Rectal smooth muscle tissue (tissue), 1 donor: ENCODE results near the gene CEP112.
"Not testable (repeated sequence)": the region's sequence is repeated elsewhere in the genome, so short reads cannot be mapped to it uniquely, and the experiment has no call there.

Experiments
- H3K27ac ChIP-seq: one replicate; pipeline ENCODE4 v1.7.0; 2013; ENCODE audit warnings: low read depth, low read length, inconsistent platforms
- H3K27me3 ChIP-seq: one replicate; pipeline ENCODE4 v1.7.0; 2013; ENCODE audit warnings: low read length; ENCODE audit not compliant: control insufficient read depth, insufficient read depth
- H3K36me3 ChIP-seq: one replicate; pipeline ENCODE4 v1.7.0; 2013; ENCODE audit warnings: low read length; ENCODE audit not compliant: control insufficient read depth, insufficient read depth
- H3K4me1 ChIP-seq: one replicate; pipeline ENCODE4 v1.7.0; 2013; ENCODE audit warnings: low read length; ENCODE audit not compliant: control insufficient read depth, insufficient read depth
- H3K4me3 ChIP-seq: one replicate; pipeline ENCODE4 v1.7.0; 2013; ENCODE audit warnings: low read length
- H3K9ac ChIP-seq: one replicate; pipeline ENCODE4 v1.7.0; 2013; ENCODE audit warnings: low read length

CEP112 gene

DNA sequence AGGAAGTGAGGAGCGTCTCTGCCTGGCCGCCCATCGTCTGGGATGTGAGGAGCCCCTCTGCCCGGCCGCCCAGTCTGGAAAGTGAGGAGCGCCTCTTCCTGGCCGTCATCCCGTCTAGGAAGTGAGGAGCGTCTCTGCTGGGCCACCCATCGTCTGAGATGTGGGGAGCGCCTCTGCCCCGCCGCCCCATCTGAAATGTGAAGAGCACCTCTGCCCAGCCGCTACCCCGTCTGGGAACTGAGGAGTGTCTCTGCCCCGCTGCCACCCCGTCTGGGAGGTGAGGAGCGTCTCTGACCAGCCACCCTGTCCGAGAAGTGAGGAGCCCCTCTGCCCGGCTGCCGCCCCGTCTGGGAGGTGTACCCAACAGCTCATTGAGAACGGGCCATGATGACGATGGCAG lies 354.7 kb downstream of the CEP112 start:
- H3K27ac ChIP-seq, H3K27me3 ChIP-seq, H3K4me1 ChIP-seq, H3K9ac ChIP-seq, H3K36me3 ChIP-seq, H3K4me3 ChIP-seq: not testable (repeated sequence)

DNA sequence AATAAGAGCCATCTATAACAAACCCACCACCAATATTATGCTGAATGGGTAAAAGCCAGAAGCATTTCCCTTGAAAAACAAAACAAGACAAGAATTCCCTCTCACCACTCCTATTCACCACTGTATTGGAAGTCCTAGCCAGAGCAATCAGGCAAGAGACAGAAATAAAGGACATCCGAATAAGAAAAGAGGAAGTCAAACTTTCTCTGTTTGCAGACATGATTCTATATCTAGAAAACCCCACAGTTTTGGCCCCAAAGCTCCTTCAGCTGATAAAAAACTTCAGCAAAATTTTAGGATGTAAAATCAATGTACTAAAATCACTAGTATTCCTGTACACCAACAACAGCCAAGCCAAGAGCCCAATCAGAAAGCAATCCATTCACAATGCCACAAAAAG lies 358.7 kb downstream of the CEP112 start:
- Histone ChIP-seq H3K27ac (no peak overlapping the region), H3K4me3 (no peak overlapping the region), H3K27me3 (no peaks in the 10 kb centered on the region), H3K9ac (no peak overlapping the region), H3K4me1 (no peaks in the 10 kb centered on the region), H3K36me3 (no peaks in the 10 kb centered on the region)

DNA sequence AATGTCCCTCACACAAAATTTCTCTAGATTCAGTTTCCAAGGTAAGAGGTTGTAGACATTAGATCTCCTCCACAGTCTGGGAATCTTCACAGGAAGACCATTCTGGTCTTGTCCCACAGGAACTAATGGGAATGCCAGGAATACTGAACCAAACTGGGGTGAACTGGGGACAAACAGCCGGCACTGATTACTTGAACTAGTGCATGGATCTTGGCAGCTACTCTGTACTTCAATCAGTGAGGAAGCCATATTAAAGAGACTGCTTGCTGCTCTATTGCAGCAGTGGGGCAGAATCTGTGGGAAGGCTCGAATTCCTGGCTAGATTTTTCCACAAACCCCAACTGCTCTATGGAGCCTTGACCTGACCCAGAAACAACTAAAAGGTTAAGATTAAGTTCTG lies 361.6 kb downstream of the CEP112 start:
- Histone ChIP-seq H3K4me3 (no peak overlapping the region), H3K36me3 (no peaks in the 10 kb centered on the region), H3K27ac (no peak overlapping the region), H3K4me1 (no peaks in the 10 kb centered on the region), H3K9ac (no peak overlapping the region), H3K27me3 (no peaks in the 10 kb centered on the region)

DNA sequence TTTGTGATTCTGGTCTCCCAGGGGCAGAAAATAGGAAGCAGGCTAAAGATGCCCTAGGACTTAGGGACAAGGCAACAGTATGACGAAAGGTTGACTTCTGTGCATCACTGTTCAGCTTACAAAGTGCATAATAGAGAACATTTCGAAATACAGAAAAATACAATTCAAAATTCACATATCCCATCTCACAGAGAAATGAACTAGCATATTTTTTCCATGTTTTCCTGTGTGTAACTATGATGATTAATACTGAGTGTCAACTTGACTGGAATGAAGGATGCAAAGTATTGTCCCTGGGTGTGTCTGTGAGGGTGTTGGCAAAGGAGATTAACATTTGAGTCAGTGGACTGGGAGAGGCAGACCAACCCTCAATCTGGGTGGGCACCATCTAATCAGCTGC lies 365.4 kb downstream of the CEP112 start:
- H3K4me3 ChIP-seq, H3K9ac ChIP-seq, H3K27me3 ChIP-seq, H3K36me3 ChIP-seq, H3K27ac ChIP-seq, H3K4me1 ChIP-seq: not testable (repeated sequence)

DNA sequence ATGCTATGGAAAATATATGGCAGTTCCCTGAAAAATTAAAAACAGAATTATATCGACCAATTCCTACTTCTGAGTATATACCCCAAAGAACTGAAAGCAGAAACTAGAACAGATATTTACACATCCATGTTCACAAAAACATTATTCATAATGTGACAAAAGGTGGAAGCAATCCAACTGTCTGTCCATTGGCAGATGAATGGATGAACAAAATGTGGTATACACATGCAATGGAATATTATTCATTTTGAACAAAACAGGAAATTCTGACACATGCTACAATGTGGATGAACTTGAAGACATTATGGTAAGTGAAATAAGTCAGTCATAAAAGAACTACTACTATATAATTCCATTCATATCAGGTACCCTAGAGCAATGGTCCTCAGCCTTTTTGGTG lies 367.0 kb downstream of the CEP112 start:
- Histone ChIP-seq H3K27ac (no peak overlapping the region), H3K36me3 (no peaks in the 10 kb centered on the region), H3K4me3 (no peak overlapping the region), H3K4me1 (no peaks in the 10 kb centered on the region), H3K9ac (no peak overlapping the region), H3K27me3 (no peaks in the 10 kb centered on the region)

DNA sequence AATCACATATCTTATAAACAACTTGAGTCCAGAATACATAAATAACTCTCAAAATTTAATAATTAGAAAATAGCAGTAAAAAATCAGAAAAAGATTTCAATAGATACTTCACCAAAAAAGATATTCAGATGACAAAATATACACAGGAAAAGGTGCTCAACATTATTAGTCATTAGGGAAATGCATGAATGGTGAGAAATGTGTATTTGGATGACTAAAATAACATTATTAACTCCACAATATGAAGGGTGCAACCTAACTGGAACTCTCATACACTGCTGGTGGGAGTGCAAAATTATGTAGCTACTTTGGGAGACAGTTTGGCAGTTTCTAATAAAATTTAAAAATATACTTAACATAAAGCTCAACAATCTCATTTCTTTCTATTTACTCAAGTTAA lies 368.2 kb downstream of the CEP112 start:
- Histone ChIP-seq H3K9ac (no peak overlapping the region), H3K27me3 (no peaks in the 10 kb centered on the region), H3K27ac (no peak overlapping the region), H3K36me3 (no peaks in the 10 kb centered on the region), H3K4me3 (no peak overlapping the region), H3K4me1 (no peaks in the 10 kb centered on the region)

DNA sequence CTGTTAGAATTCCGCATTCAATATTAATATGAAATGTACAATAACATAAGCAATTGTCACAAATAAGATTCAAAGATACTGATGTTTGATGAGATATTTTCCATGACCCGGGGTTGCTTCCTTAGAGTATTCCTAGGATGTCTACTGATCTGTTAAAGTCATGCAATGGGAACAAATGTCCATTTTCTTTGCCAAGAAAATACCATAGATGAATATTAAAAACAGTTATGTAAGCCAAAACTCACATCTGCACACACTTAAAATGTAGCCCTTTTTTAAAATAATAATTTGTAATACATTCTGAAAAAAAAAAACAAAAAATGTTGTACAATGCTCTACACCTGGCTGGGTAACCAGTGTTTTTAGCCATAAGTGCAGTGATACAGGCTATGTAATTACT lies 371.1 kb downstream of the CEP112 start:
- no peaks in the 10 kb centered on the region for H3K27me3 ChIP-seq
- H3K4me1 ChIP-seq, result no peaks in the 10 kb centered on the region
- H3K27ac ChIP-seq, result no peak overlapping the region
- no peak overlapping the region for H3K9ac ChIP-seq
- H3K36me3 ChIP-seq, result no peaks in the 10 kb centered on the region
- no peak overlapping the region for H3K4me3 ChIP-seq

DNA sequence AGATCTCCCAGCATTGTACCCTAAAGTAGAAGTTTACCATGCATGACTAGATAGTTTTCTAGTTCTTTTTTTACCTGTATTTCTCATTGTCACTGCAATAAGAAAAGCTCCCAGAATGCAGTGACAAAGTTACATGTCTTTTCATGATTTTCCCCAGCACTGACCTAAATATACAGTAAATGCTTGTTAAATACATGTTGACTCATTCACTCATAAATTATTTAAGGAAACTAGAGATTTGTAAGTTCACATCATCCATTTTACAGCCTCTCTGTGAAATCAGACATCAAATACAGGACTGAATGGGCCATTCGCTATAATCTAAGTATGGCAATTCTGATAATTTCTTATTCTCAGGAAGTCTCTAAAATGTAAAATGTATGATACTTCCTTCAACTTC lies 371.6 kb downstream of the CEP112 start:
- Histone ChIP-seq H3K9ac (no peak overlapping the region), H3K4me1 (no peaks in the 10 kb centered on the region), H3K27me3 (no peaks in the 10 kb centered on the region), H3K36me3 (no peaks in the 10 kb centered on the region), H3K4me3 (no peak overlapping the region), H3K27ac (no peak overlapping the region)

DNA sequence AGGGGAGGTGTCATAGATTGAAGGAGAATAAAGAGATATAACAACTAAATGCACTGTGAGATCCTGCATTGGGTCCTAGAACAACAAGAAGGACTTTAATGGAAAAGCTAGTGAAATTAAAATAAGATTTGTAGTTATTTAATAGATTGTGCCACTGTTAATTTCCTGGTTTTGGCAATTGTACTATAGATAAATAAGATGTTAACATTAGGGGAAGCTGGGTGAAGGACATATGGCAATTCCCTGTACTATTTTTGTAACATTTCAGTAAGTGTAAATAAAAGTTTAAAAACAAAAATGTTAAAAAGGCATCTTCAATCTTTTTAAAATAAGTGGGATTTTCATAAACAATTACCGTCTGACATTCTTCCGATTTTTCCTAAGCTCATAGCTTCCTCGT lies 372.1 kb downstream of the CEP112 start:
- no peaks in the 10 kb centered on the region for H3K4me1 ChIP-seq
- H3K9ac ChIP-seq, result no peak overlapping the region
- no peaks in the 10 kb centered on the region for H3K36me3 ChIP-seq
- H3K27ac ChIP-seq, result no peak overlapping the region
- H3K27me3 ChIP-seq, result no peaks in the 10 kb centered on the region
- no peak overlapping the region for H3K4me3 ChIP-seq

DNA sequence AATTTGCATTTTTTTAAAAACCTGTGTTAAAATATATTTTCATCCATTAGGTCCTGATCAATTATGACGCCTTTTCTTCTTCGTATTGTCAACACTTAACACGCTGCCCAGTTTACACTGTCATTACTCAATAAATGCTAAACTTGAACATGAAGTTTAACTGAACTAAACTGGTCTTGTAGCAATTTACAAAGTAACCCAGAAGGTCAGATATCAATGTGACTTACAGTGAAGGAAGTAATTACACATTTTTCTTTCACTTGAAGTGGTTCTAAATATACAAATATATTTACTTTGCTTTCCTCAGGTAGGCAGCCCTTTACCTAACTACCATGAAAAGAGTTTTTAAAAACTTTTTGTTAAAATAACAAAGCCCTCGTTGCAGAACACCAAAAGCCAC lies 374.0 kb downstream of the CEP112 start:
- Histone ChIP-seq H3K9ac (no peak overlapping the region), H3K36me3 (no peaks in the 10 kb centered on the region), H3K27ac (no peak overlapping the region), H3K4me3 (no peak overlapping the region), H3K27me3 (no peaks in the 10 kb centered on the region), H3K4me1 (no peaks in the 10 kb centered on the region)

DNA sequence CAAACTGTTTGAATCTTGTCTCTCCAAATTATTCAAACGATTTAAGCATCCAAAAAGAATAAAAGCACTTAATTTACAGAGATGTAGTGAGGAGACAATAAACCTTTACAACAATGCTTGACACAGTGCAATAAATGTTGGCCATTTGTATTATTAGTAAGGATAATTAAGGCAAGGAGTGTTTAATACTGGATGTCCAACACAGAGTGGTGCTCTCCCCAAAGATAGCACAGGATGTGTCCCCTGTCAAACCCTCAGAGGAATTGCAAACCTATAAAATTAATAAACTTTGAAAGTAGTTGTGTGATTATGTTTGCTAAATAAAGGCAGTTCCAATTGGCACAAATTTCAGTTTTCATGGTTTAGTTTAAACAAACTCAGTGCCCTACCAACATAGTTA lies 377.5 kb downstream of the CEP112 start:
- Histone ChIP-seq H3K36me3 (no peaks in the 10 kb centered on the region), H3K9ac (no peak overlapping the region), H3K27ac (no peak overlapping the region), H3K4me1 (no peaks in the 10 kb centered on the region), H3K4me3 (no peak overlapping the region), H3K27me3 (no peaks in the 10 kb centered on the region)

DNA sequence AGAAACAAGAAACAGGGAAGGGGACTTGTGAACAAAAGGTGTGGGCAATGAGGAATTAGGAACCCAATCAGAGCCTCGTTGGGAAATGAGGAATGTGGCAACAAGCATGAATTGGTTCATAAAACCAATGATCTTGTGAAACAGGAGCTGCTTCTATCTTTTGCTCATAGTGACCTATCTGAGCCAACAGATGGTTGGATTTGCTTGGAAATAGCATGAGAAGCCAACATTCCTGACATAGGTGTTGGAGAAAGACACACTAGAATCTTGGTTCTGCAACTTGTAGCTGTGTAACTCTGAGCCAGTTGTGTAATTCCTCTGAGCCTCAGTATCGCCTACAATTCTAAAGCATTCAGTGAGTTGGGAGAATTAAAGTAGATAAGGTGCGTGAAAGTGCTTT lies 378.6 kb downstream of the CEP112 start:
- Histone ChIP-seq H3K9ac (no peak overlapping the region), H3K36me3 (no peaks in the 10 kb centered on the region), H3K4me3 (no peak overlapping the region), H3K27ac (no peak overlapping the region), H3K4me1 (no peaks in the 10 kb centered on the region), H3K27me3 (no peaks in the 10 kb centered on the region)

DNA sequence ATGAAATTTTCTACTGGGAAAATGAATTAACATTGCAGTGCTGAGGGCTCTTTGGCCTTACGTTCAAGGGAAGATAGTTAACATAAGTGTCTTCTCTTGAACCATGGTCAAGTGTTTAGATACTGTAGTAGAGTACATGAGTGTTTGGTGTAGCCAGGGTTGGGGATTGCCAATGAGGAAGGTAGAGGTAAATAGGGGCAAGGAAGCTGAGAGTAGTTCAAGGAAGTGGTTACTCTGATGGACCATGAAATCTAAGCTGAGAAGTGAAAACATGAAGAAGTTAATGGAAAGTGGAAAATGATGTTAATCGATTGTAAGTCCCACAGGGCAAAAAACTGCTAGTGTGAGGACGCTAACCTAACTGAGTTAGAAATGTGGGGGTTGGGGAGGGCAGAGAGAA lies 380.9 kb downstream of the CEP112 start:
- Histone ChIP-seq H3K4me1 (no peaks in the 10 kb centered on the region), H3K27ac (no peak overlapping the region), H3K9ac (no peak overlapping the region), H3K4me3 (no peak overlapping the region), H3K36me3 (no peaks in the 10 kb centered on the region), H3K27me3 (no peaks in the 10 kb centered on the region)

DNA sequence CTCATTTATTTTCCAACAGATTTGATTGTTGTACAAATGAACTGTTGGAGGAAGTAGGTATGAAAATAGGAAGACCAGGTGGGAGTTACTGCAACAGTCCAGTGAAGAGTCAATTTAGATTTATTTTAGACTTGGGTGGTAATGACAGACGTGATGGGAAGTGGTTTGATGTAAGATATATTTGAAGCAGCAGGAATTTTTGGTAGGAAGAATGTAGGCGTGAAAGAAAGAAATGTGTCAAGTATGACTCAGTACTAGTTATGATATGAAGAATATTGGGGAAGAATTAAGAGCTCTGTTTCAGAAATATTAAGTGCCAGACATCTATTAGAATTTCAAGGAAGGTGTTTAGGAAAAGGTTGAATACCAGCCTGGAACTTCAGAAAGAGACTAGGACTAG lies 382.6 kb downstream of the CEP112 start:
- Histone ChIP-seq H3K9ac (no peak overlapping the region), H3K36me3 (no peaks in the 10 kb centered on the region), H3K4me3 (no peak overlapping the region), H3K4me1 (no peaks in the 10 kb centered on the region), H3K27me3 (no peaks in the 10 kb centered on the region), H3K27ac (no peak overlapping the region)
